ENCODE measurements around the gene FAM76A. TPM values are rescaled to one million over a fixed set of nuclear protein-coding genes. Genes with fewer than 3 reads are reported as not detected.
"Not testable (repeated sequence)": the region's sequence is repeated elsewhere in the genome, so short reads cannot be mapped to it uniquely, and the experiment has no call there.

The FAM76A gene
- total and polyA plus RNA-seq, 8 donors = 3.7 to 125 (median 11.8) TPM

DNA sequence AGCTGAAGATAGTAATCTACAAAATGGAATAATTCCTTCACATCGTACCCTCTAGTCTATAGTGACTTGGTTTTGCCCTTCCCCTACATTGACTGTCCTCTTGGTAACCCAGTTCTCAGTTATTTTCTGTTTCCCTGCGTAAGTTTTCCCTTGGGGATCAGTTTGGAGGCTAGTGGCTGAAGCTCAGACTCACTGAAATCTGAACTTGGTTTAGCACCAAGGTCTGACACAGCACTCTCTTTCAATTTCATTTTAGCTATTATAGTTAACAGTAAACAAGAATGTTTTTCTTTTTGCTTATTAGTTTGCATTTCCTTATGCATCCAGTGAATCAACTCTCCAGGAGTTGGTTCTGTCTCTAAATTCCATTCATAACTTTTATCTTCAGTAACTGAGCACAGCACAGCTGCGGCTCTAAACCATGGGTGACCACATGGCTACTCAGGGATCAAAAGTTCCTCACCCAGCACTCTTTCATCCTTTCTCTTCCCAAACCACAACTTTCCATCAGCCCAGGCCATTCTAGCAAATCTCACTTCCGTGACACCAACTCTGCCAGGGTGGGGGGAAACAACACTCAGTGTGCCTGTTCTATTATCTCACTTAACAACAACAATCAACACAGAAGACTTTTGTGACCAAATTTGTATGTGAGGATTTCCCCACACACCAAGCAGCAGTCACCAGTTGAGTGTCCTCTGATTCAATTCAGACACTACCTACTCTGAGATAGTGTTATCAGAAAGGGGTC lies 36.2 kb upstream of the FAM76A start:
- no peak overlapping the region for H3K4me3 ChIP-seq
- H3K36me3 ChIP-seq = no peaks in the 10 kb centered on the region
- peak in 1 of 2 donors; percentile 40 for DNase-seq
- peaks cover 0 to 11% (median 8%) of the 10 kb centered on the region in 4 donors for H3K4me1 ChIP-seq
- TF ChIP-seq POLR2A (IDR thresholded peaks at IDR 0.05) (no peak), CTCF (IDR thresholded peaks at IDR 0.05) (no peak), EP300 (IDR thresholded peaks at IDR 0.05) (no peak), POLR2AphosphoS5 (IDR thresholded peaks at IDR 0.05) (no peak)
- intact Hi-C loops (cut with DNase I; ENCODE audit: low total_unique reads) = no loop called here
- peak overlapping the region in 1 of 5 donors; percentile 45 for H3K27ac ChIP-seq
- WGBS, 5 donors = 54 to 77% (median 76%) methylated on average over 4 of the region's 4 CpGs
- no peaks in the 10 kb centered on the region for H3K27me3 ChIP-seq
- H3K9me3 ChIP-seq = no peaks in the 10 kb centered on the region

- 58 to 77% (median 72%) methylated on average over 2 of the region's 2 CpGs for whole genome bisulfite sequencing, 5 donors
- H3K27ac ChIP-seq = peak overlapping the region in 1 of 5 donors; percentile 45
- H3K27me3 ChIP-seq = no peaks in the 10 kb centered on the region
- TF ChIP-seq POLR2AphosphoS5 (IDR thresholded peaks at IDR 0.05) = no peak
- TF ChIP-seq CTCF (IDR thresholded peaks at IDR 0.05) = no peak
- TF ChIP-seq EP300 (IDR thresholded peaks at IDR 0.05) = no peak
- TF ChIP-seq POLR2A (IDR thresholded peaks at IDR 0.05) = no peak
- no peak overlapping the region for H3K4me3 ChIP-seq
- H3K9me3 ChIP-seq = no peaks in the 10 kb centered on the region
- H3K4me1 ChIP-seq = peaks cover 0 to 11% (median 8%) of the 10 kb centered on the region in 4 donors
- H3K36me3 ChIP-seq = no peaks in the 10 kb centered on the region
- intact Hi-C loops (cut with DNase I; ENCODE audit: low total_unique reads) = no loop called here
- DNase-seq = no peak
These were observed 35.6 kb upstream of the FAM76A start for GRCh38 chr1:27690183-27690582.

GRCh38 chr1:27696835-27697234 lies 28.9 kb upstream of the FAM76A start:
- H3K9me3 ChIP-seq; H3K27ac ChIP-seq; DNase-seq; H3K4me3 ChIP-seq; H3K27me3 ChIP-seq; H3K36me3 ChIP-seq; H3K4me1 ChIP-seq; intact Hi-C loops (cut with DNase I; ENCODE audit: low total_unique reads): not testable (repeated sequence)
- WGBS, 5 donors = 78 to 82% (median 81%) methylated on average over 9 of the region's 9 CpGs

DNA sequence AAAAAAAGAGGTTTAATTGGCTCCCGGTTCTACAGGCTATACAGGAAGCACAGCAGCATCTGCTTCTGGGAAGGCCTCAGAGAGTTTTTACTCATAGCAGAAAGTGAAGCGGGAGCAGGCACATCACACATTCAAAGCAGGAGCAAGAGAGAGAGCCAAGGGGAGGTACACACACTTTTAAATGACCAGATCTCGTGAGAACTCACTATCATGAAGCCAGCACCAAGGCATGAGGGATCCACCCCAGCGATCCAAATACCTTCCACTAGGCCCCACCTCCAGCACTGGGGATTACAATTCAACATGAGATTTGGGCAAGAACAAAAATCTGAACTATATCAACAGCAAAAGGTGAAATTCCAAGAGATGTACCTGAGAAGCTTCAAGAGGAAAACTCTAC lies 20.8 kb upstream of the FAM76A start:
- 87 to 89% (median 88%) methylated on average over 4 of the region's 4 CpGs for WGBS, 5 donors
- intact Hi-C loops (cut with DNase I; ENCODE audit: low total_unique reads) = no loop called here
- no peak for TF ChIP-seq POLR2A (IDR thresholded peaks at IDR 0.05)

GRCh38 chr1:27705545-27705944 lies 20.2 kb upstream of the FAM76A start:
- no peaks in the 10 kb centered on the region for H3K4me1 ChIP-seq
- no peaks in the 10 kb centered on the region for H3K27me3 ChIP-seq
- WGBS, 5 donors = 70 to 82% (median 79%) methylated on average over 2 of the region's 2 CpGs
- TF ChIP-seq CTCF (IDR thresholded peaks at IDR 0.05) = no peak
- no peak for TF ChIP-seq POLR2A (IDR thresholded peaks at IDR 0.05)
- no peak for TF ChIP-seq POLR2AphosphoS5 (IDR thresholded peaks at IDR 0.05)
- no peak overlapping the region for H3K4me3 ChIP-seq
- intact Hi-C loops (cut with DNase I; ENCODE audit: low total_unique reads) = no loop called here
- H3K27ac ChIP-seq = no peak overlapping the region
- no peaks in the 10 kb centered on the region for H3K36me3 ChIP-seq
- DNase-seq = no peak
- H3K9me3 ChIP-seq = peaks cover 0 to 7% (median 0%) of the 10 kb centered on the region in 4 donors

More for the DNA sequence above, 20.8 kb upstream of the FAM76A start:
- no peak for DNase-seq
- Histone ChIP-seq H3K27ac (no peak overlapping the region), H3K36me3 (no peaks in the 10 kb centered on the region), H3K9me3 (peaks cover 0 to 7% (median 0%) of the 10 kb centered on the region in 4 donors), H3K4me1 (no peaks in the 10 kb centered on the region), H3K4me3 (no peak overlapping the region), H3K27me3 (no peaks in the 10 kb centered on the region)

Data from stomach (tissue), 9 donors.